ENCODE data around the gene RFC3.

- TF ChIP-seq CTCF (IDR thresholded peaks at IDR 0.05) (no peak), POLR2A (IDR thresholded peaks at IDR 0.05) (no peak)
Measured at GRCh38 chr13:33817513-33817900, 442 bp upstream of the RFC3 start.
